HPDE6-E6E7 (cell line): Measurements from ENCODE around the gene RXFP3.
"Not testable (repeated sequence)": the region's sequence is repeated elsewhere in the genome, so short reads cannot be mapped to it uniquely, and the experiment has no call there.

Experiments used
- DNase-seq: peaks from one replicate; pipeline ENCODE4 v3.0.0; 2011; ENCODE audit warnings: missing footprints; ENCODE audit errors: extremely low spot score

RXFP3 gene

GRCh38 chr5:33936381-33937016 is at the start of gene RXFP3:
RXFP3 (plus strand) TSS chr5:33936386; CDS start chr5:33936741, 355 bp downstream.
- no peak for DNase-seq

GRCh38 chr5:33887268-33887667 is 48.9 kb upstream of the RXFP3 start:
- no peak for DNase-seq

- no peak for DNase-seq
Observed at GRCh38 chr5:33888587-33888986, 47.6 kb upstream of the RXFP3 start.

GRCh38 chr5:33890131-33891032 is 45.8 kb upstream of the RXFP3 start:
- no peak for DNase-seq

- no peak for DNase-seq
Observed at GRCh38 chr5:33891446-33891787, 44.8 kb upstream of the RXFP3 start.

- no peak for DNase-seq
Observed at GRCh38 chr5:33891788-33892619, 44.2 kb upstream of the RXFP3 start, which contains the start of gene ADAMTS12. ADAMTS12 (minus strand) TSS chr5:33891990; CDS start chr5:33891856, 134 bp downstream.

GRCh38 chr5:33892620-33893137 is 43.5 kb upstream of the RXFP3 start:
- DNase-seq, result no peak

GRCh38 chr5:33894566-33894965 is 41.6 kb upstream of the RXFP3 start:
- DNase-seq, result no peak

- DNase-seq, result no peak
Observed at GRCh38 chr5:33901156-33901555, 35.0 kb upstream of the RXFP3 start.

- no peak for DNase-seq
Observed at GRCh38 chr5:33903118-33903517, 33.1 kb upstream of the RXFP3 start.

GRCh38 chr5:33905381-33905780 is 30.8 kb upstream of the RXFP3 start:
- DNase-seq, result no peak

- DNase-seq, result not testable (repeated sequence)
Observed at GRCh38 chr5:33906248-33906647, 29.9 kb upstream of the RXFP3 start.

- not testable (repeated sequence) for DNase-seq
Observed at GRCh38 chr5:33914844-33915243, 21.3 kb upstream of the RXFP3 start.

GRCh38 chr5:33921002-33921401 is 15.2 kb upstream of the RXFP3 start:
- no peak for DNase-seq

- DNase-seq, result no peak
Observed at GRCh38 chr5:33925278-33925677, 10.9 kb upstream of the RXFP3 start.

- no peak for DNase-seq
Observed at GRCh38 chr5:33927685-33928084, 8.5 kb upstream of the RXFP3 start.

GRCh38 chr5:33928283-33928682 is 7.9 kb upstream of the RXFP3 start:
- DNase-seq, result no peak

- DNase-seq, result no peak
Observed at GRCh38 chr5:33929925-33930690, 6.1 kb upstream of the RXFP3 start.

GRCh38 chr5:33931136-33931535 is 5.0 kb upstream of the RXFP3 start:
- DNase-seq, result no peak

- no peak for DNase-seq
Observed at GRCh38 chr5:33933723-33934169, 2.4 kb upstream of the RXFP3 start.

- DNase-seq, result no peak
Observed at GRCh38 chr5:33934176-33934575, 2.0 kb upstream of the RXFP3 start.
